GM13976 (cell line): ENCODE data around the gene EIF5.

ENCODE experiments used
- DNase-seq: peaks from one replicate; pipeline ENCODE4 v3.0.0; 2012; ENCODE audit warnings: low spot score
- CTCF ChIP-seq: IDR thresholded peaks from 2 replicates; pipeline ENCODE4 v1.5.1; 2012; ENCODE audit warnings: borderline replicate concordance, mild to moderate bottlenecking; ENCODE audit not compliant: insufficient read depth; ENCODE audit errors: extremely low read depth, missing control alignments, control extremely low read depth
- in situ Hi-C: fragments of 300-500 bp; cut with MboI; formaldehyde crosslinking; loops from one replicate; pipeline ENCODE4 v1.12.0; 2022; ENCODE audit warnings: low sequenced_read_pairs, mixed read lengths, inconsistent platforms; ENCODE audit not compliant: unreplicated experiment

Gene EIF5

GRCh38 chr14:103332143-103332919 lies 1.7 kb upstream of the EIF5 start:
- in situ Hi-C loops, result no loop called here
- no peak for TF ChIP-seq CTCF
- no peak for DNase-seq

- in situ Hi-C loops, result no loop called here
- TF ChIP-seq CTCF, result no peak
- DNase-seq, result peak; percentile 73
Observed at GRCh38 chr14:103334644-103335622, 896 bp downstream of the EIF5 start.

GRCh38 chr14:103336191-103336590 lies 2.2 kb downstream of the EIF5 start:
- TF ChIP-seq CTCF, result no peak

GRCh38 chr14:103337794-103338193 lies 3.8 kb downstream of the EIF5 start:
- TF ChIP-seq CTCF, result no peak
- in situ Hi-C loops, result no loop called here
- no peak for DNase-seq

More at GRCh38 chr14:103336191-103336590, 2.2 kb downstream of the EIF5 start:
- DNase-seq, result no peak
- in situ Hi-C loops, result no loop called here

GRCh38 chr14:103339561-103339960 lies 5.5 kb downstream of the EIF5 start:
- TF ChIP-seq CTCF, result no peak
- in situ Hi-C loops, result no loop called here
- DNase-seq, result no peak

- no peak for DNase-seq
- in situ Hi-C loops, result no loop called here
- no peak for TF ChIP-seq CTCF
Observed at GRCh38 chr14:103340480-103341212, 6.6 kb downstream of the EIF5 start.
